OCI-LY7 (cell line): Measurements from ENCODE around the gene DNAJC18. TPM values are rescaled to one million over a fixed set of nuclear protein-coding genes. Genes with fewer than 3 reads are reported as not detected.

Experiments used
- BruUV-seq: library from RNA; stranded (reverse); fragments of 400-500 nt; replicated peaks from 2 replicates; lab custom pipeline; 2021; lab: Mats Ljungman, UMichigan
- CTCF ChIA-PET: fragments of 300-600 bp; sonication (Branson Sonifier 250); formaldehyde crosslinking; loops from one replicate; lab custom pipeline; 2022; ENCODE audit warnings: antibody characterized with exemption; ENCODE audit not compliant: unreplicated experiment; lab: Charles Lee
- POLR2A ChIA-PET: fragments of 300-600 bp; sonication (Branson Sonifier 250); formaldehyde crosslinking; loops from one replicate; lab custom pipeline; 2022; ENCODE audit warnings: antibody characterized with exemption; lab: Charles Lee
- DNase-seq: peaks from one replicate; pipeline ENCODE4 v3.0.0-alpha.2; 2015; ENCODE audit warnings: low spot score
- H2AFZ ChIP-seq: fragments of 200-600 bp; sonication (generic), shearing (Covaris generic); 2 replicates; pipeline ENCODE4 v1.6.1; 2014; ENCODE audit warnings: mild to moderate bottlenecking, antibody characterized with exemption, low read length, moderate library complexity
- H3K27ac ChIP-seq: fragments of 200-600 bp; sonication (generic); 2 replicates; pipeline ENCODE4 v1.5.1; 2014; ENCODE audit warnings: mixed run types, low read depth, mild to moderate bottlenecking, moderate library complexity, low read length, inconsistent platforms; ENCODE audit not compliant: poor library complexity, severe bottlenecking
- H3K36me3 ChIP-seq: fragments of 200-600 bp; sonication (generic); 2 replicates; pipeline ENCODE4 v1.6.1; 2014; ENCODE audit warnings: mild to moderate bottlenecking, antibody characterized with exemption, low read length, moderate library complexity, mixed read lengths; ENCODE audit not compliant: insufficient read depth
- H3K4me1 ChIP-seq: fragments of 200-600 bp; sonication (generic); 2 replicates; pipeline ENCODE4 v1.5.1; 2014; ENCODE audit warnings: mild to moderate bottlenecking, low read length; ENCODE audit not compliant: insufficient read depth, poor library complexity, severe bottlenecking
- H3K4me2 ChIP-seq: fragments of 200-600 bp; sonication (generic); 2 replicates; pipeline ENCODE4 v1.6.1; 2014; ENCODE audit warnings: mild to moderate bottlenecking, low read length
- H3K4me3 ChIP-seq: fragments of 200-600 bp; sonication (generic); 2 replicates; pipeline ENCODE4 v1.5.1; 2014; ENCODE audit warnings: mild to moderate bottlenecking, low read depth, low read length; ENCODE audit not compliant: poor library complexity, severe bottlenecking
- H3K79me2 ChIP-seq: fragments of 200-600 bp; sonication (generic); 2 replicates; pipeline ENCODE4 v1.6.1; 2016; ENCODE audit warnings: low read depth, mild to moderate bottlenecking, low read length, moderate library complexity, mixed read lengths; ENCODE audit not compliant: insufficient read depth
- H3K9me2 ChIP-seq: fragments of 200-600 bp; sonication (generic); 2 replicates; pipeline ENCODE4 v1.6.1; 2016; ENCODE audit warnings: mild to moderate bottlenecking, low read length, mixed read lengths; ENCODE audit not compliant: insufficient read depth
- H3K9me3 ChIP-seq: fragments of 200-600 bp; sonication (generic); 2 replicates; pipeline ENCODE4 v1.6.1; 2014; ENCODE audit warnings: mild to moderate bottlenecking, mixed run types, low read length, mixed read lengths
- H4K20me1 ChIP-seq: fragments of 200-600 bp; sonication (generic); 2 replicates; pipeline ENCODE4 v1.6.1; 2014; ENCODE audit warnings: mild to moderate bottlenecking, antibody characterized with exemption, low read length, moderate library complexity, mixed read lengths; ENCODE audit not compliant: insufficient read depth
- CTCF ChIP-seq: fragments of 200-600 bp; sonication (generic); conservative IDR thresholded peaks from 2 replicates; pipeline ENCODE4 v1.5.1; 2014; ENCODE audit warnings: mild to moderate bottlenecking, antibody characterized with exemption, low read length, moderate library complexity, mixed read lengths
- EZH2phosphoT487 ChIP-seq: fragments of 200-600 bp; sonication (generic); IDR thresholded peaks from 2 replicates; pipeline ENCODE4 v1.6.1; 2018; ENCODE audit warnings: low read depth, borderline replicate concordance, mild to moderate bottlenecking, mixed run types, antibody characterized with exemption, low read length, moderate library complexity, mixed read lengths
- intact Hi-C: fragments of 100-400 bp; cut with micrococcal nuclease; formaldehyde crosslinking; loops from one replicate; pipeline ENCODE4 v1.10.0; 2022; ENCODE audit not compliant: unreplicated experiment
- total RNA-seq, 2 experiments: library from RNA; depleted of rRNA in 1 of 2; stranded (reverse); fragments of >200 nt in 1 of 2; shearing (Covaris generic) in 1 of 2; gene quantifications; 2 replicates each; pipeline ENCODE4 v1.2.3, GENCODE V29; 2014 to 2022

DNAJC18 gene
- total RNA-seq, 2 experiments from 2014 or later = 1.2 to 12.6 TPM

GRCh38 chr5:139392678-139393496 lies 46.4 kb downstream of the DNAJC18 start:
- Histone ChIP-seq H3K4me1 (peaks cover 62% of the 10 kb centered on the region), H4K20me1 (no peaks in the 10 kb centered on the region), H3K9me3 (no peaks in the 10 kb centered on the region), H3K9me2 (no peaks in the 10 kb centered on the region), H3K36me3 (peaks cover 44% of the 10 kb centered on the region), H3K4me3 (peak overlapping the region; percentile 79), H3K4me2 (peak overlapping the region; percentile 99), H2AFZ (peak overlapping the region; percentile 24; the same call in 1 of the 2 replicates), H3K27ac (peak overlapping the region; percentile 90), H3K79me2 (peaks cover 46% of the 10 kb centered on the region)
- ChIA-PET POLR2A (interaction anchor here (0.6 to 1.5 kb wide), 3 partner anchors 11 to 687 kb away, joined by 3 read pairs; partner anchors contain the start of gene SPATA24), CTCF (interaction anchor here (2.2 kb wide), 1 partner anchor 10 kb away, joined by 12 read pairs; the partner anchor contains the start of gene SPATA24)
- BruUV-seq = TSS peak; percentile 17
- peak; percentile 81 for TF ChIP-seq CTCF
- TF ChIP-seq EZH2phosphoT487 = no peak
- DNase-seq = peak; percentile 94
- intact Hi-C loops = loop anchor here (1.0 to 5.0 kb wide), 6 partner anchors 10 to 816 kb away; partner anchors contain the start of genes HSPA9, PAIP2 and SLC23A1

GRCh38 chr5:139392324-139392677 lies 47.0 kb downstream of the DNAJC18 start:
- Histone ChIP-seq H4K20me1 (no peaks in the 10 kb centered on the region), H3K4me3 (peak overlapping the region; percentile 79), H3K27ac (peak overlapping the region; percentile 90), H3K9me2 (no peaks in the 10 kb centered on the region), H3K4me1 (peaks cover 67% of the 10 kb centered on the region), H3K9me3 (no peaks in the 10 kb centered on the region), H3K36me3 (peaks cover 50% of the 10 kb centered on the region), H3K79me2 (peaks cover 52% of the 10 kb centered on the region), H3K4me2 (peak overlapping the region; percentile 99), H2AFZ (peak overlapping the region; percentile 5; the same call in 1 of the 2 replicates)
- intact Hi-C loops = loop anchor here (1.0 to 5.0 kb wide), 6 partner anchors 9 to 815 kb away; partner anchors contain the start of genes HSPA9, PAIP2 and SLC23A1
- POLR2A ChIA-PET = interaction anchor here (0.6 to 1.6 kb wide), 4 partner anchors 9 to 116 kb away, joined by 3 to 5 read pairs (median 4); partner anchors contain the start of genes SLC23A1 and SPATA24
- no peak for DNase-seq
- no TSS peak for BruUV-seq
- TF ChIP-seq CTCF (no peak), EZH2phosphoT487 (no peak)
- CTCF ChIA-PET = interaction anchor here (1.3 to 2.2 kb wide), 2 partner anchors 11 to 50 kb away, joined by 3 to 12 read pairs; partner anchors contain the start of genes PAIP2 and SPATA24
